Activated CD4-positive, alpha-beta memory T cell treated with anti-CD3 and anti-CD28 coated beads, Interleukin-2, amount 10 ng/mL, durations not matched to agents 7 days and 5 days (primary cell): ENCODE data around the gene AREG. TPM values are rescaled to one million over a fixed set of nuclear protein-coding genes. Genes with fewer than 3 reads are reported as not detected.

Experiments used
- CTCF ChIA-PET: fragments of 350-600 bp; sonication (Branson Sonifier 250); formaldehyde crosslinking; loops from one replicate; lab custom pipeline; 2021; ENCODE audit warnings: antibody characterized with exemption, inconsistent platforms; lab: Charles Lee
- POLR2A ChIA-PET: fragments of 350-600 bp; sonication (Branson Sonifier 250); formaldehyde crosslinking; loops from one replicate; lab custom pipeline; 2021; ENCODE audit warnings: antibody characterized with exemption; lab: Charles Lee
- DNase-seq: peaks from one replicate; pipeline ENCODE4 v3.0.0-alpha.2; 2020
- H3K27ac Mint-ChIP-seq: one replicate; pipeline ENCODE4 v1.8.0; 2021; ENCODE audit warnings: mild to moderate bottlenecking, mixed read lengths
- H3K27me3 Mint-ChIP-seq: one replicate; pipeline ENCODE4 v1.8.0; 2021; ENCODE audit warnings: mixed read lengths
- H3K36me3 Mint-ChIP-seq: one replicate; pipeline ENCODE4 v1.8.0; 2021; ENCODE audit warnings: low read depth, mixed read lengths
- H3K4me1 Mint-ChIP-seq: one replicate; pipeline ENCODE4 v1.8.0; 2021; ENCODE audit warnings: mixed read lengths
- H3K4me3 Mint-ChIP-seq: one replicate; pipeline ENCODE4 v1.8.0; 2021; ENCODE audit warnings: mild to moderate bottlenecking, mixed read lengths
- H3K9me3 Mint-ChIP-seq: one replicate; pipeline ENCODE4 v1.8.0; 2021; ENCODE audit warnings: mixed read lengths
- total RNA-seq, 2 experiments: library from RNA; stranded (reverse); gene quantifications; one replicate each; pipeline ENCODE4 v1.2.3, GENCODE V29; 2021

Gene AREG
- total RNA-seq, 2 experiments from 2014 or later = 0.25 to 0.90 TPM

DNA sequence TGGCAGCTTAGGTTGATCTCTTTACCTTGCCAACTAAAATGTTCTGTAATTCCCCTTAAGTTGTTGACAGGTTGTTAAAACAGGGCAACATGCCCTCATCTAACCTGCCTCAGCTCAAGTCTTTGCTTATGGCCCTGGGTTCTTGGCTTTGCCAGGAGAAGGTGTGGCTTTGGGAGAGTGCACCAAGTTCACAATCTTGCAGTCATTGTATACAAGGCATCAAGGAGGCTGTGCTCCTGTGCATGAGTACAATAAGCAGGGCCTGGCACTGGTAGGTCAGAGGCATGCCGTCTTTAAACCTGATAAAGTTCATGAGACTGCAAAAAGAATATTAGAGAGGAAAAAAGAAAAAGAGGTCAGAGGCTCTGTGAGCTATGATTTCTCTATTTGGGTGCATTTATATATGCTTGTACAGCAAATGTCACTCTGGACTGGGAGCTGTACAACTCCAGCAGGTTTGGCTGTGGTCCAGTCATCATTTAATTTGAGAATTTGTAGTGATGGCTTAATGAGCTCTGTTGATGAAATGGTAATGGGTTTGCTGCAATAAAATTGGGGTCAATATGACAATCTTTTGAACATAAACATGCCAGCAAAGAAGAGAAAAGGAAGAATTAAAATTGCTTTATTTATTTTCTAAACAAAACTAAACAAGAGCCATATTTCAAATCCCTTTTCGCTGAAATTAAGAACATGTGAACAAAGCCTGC is 30.3 kb downstream of the AREG start:
- CTCF ChIA-PET = no interaction called here
- H3K9me3 Mint-ChIP-seq = no peaks in the 10 kb centered on the region
- H3K36me3 Mint-ChIP-seq = no peaks in the 10 kb centered on the region
- peaks cover 18% of the 10 kb centered on the region for H3K27me3 Mint-ChIP-seq
- POLR2A ChIA-PET = no interaction called here
- H3K27ac Mint-ChIP-seq = no peak overlapping the region
- no peak for DNase-seq
- H3K4me1 Mint-ChIP-seq = no peaks in the 10 kb centered on the region
- no peak overlapping the region for H3K4me3 Mint-ChIP-seq

DNA sequence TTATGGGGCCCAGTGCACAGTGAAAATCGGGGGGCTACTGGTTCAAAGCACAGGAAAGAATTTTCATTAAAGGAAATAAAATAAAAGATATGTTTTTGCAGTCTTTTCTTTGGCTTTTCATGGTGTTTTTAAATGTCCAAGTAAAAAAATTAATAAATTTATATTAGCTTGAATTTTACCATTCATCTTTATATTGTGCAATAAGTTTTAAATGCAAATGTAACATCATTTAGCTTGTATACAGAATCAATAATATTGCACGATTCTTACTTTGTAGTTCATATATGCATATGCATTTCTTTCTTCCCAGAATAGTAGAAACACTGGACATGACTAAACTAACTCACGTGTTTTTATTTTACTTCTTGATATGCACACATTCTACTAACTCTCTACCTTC is 31.0 kb downstream of the AREG start:
- POLR2A ChIA-PET = no interaction called here
- H3K4me1 Mint-ChIP-seq = no peaks in the 10 kb centered on the region
- CTCF ChIA-PET = no interaction called here

DNA sequence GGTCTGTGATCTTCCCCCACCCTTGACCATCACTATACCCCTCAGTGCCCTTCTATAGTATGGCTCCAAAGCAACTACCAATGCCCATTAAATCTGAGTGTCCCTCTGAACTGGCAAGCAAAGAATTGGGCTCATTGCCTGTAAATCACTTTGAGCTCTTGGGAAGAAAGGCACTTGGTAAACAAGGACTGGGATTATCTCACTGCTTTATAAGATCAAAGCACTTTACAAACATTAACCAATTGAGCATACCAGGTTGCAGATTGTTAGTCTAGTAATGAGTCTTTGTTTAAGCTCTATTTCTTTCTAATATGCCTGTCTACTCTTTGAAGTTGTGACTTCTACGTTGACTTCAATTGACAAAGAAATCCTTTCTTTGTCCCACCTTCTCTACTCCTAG is 34.1 kb downstream of the AREG start:
- no peaks in the 10 kb centered on the region for H3K4me1 Mint-ChIP-seq
- ChIA-PET CTCF (no interaction called here), POLR2A (no interaction called here)
- DNase-seq = no peak
- H3K27ac Mint-ChIP-seq = no peak overlapping the region
- no peaks in the 10 kb centered on the region for H3K36me3 Mint-ChIP-seq
- no peak overlapping the region for H3K4me3 Mint-ChIP-seq
- peaks cover 8% of the 10 kb centered on the region for H3K27me3 Mint-ChIP-seq
- H3K9me3 Mint-ChIP-seq = no peaks in the 10 kb centered on the region

More for the DNA sequence above, 31.0 kb downstream of the AREG start:
- no peak for DNase-seq
- no peaks in the 10 kb centered on the region for H3K9me3 Mint-ChIP-seq
- no peaks in the 10 kb centered on the region for H3K36me3 Mint-ChIP-seq
- no peak overlapping the region for H3K4me3 Mint-ChIP-seq
- H3K27me3 Mint-ChIP-seq = peaks cover 18% of the 10 kb centered on the region
- no peak overlapping the region for H3K27ac Mint-ChIP-seq

DNA sequence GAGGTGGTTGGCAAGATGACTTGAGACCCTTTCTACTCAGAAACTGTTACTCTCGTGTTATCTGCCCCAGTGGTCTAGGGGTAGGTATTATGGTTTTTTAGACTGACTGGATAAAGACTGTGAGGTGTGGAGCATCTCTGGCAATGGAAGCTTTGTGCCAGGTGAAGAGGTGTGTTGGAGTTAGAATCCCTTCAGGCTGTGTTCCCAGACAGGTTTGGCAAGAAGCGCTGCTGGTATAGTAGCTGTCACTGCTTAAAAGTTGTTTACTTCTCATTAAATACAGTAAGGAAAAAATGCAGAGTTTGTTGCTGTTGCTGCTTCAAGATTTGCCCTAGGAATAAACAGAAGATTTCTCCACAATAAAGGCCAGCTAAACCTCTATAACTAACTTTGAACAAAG is 35.3 kb downstream of the AREG start:
- Mint-ChIP-seq H3K36me3 (no peaks in the 10 kb centered on the region), H3K4me1 (no peaks in the 10 kb centered on the region), H3K4me3 (no peak overlapping the region), H3K27me3 (peaks cover 2% of the 10 kb centered on the region), H3K9me3 (no peaks in the 10 kb centered on the region), H3K27ac (no peak overlapping the region)
- ChIA-PET POLR2A (no interaction called here), CTCF (no interaction called here)
- DNase-seq = no peak

DNA sequence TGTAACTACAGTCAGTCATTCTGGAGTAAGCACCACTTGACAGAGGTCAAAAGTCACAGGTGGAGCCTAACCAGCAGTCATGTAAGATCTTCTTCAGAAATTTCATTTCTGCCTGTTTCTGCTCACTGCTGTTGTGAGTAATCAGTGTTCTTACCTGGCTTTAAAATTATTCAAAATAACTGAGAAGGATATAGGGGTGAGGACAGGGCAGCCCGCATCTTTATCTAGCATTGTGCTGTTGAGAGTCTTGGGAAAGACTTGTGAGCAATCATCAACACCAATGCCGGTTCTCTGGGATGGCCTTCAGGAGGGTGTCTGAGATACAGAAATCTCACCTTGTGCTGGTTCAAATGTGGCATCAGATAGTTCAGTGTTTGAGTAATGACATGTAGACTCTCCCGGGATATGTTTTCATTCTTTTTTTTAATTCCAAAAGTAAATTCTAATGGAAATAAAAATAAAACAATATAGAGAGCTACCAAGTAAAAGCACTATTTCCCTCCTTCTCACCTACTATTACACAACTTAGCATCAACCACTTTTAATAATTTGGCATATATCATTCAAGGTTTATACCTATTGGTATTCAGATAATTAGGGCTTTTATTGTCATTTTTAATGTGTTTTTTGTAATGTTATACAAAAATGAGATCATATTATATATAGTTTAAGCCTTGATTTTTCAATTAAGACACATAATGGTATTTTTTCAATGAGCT is 37.1 kb downstream of the AREG start:
- Mint-ChIP-seq H3K27ac (no peak overlapping the region), H3K4me3 (no peak overlapping the region), H3K27me3 (peaks cover 2% of the 10 kb centered on the region), H3K9me3 (no peaks in the 10 kb centered on the region), H3K36me3 (no peaks in the 10 kb centered on the region), H3K4me1 (no peaks in the 10 kb centered on the region)
- ChIA-PET POLR2A (no interaction called here), CTCF (no interaction called here)
- DNase-seq = no peak

DNA sequence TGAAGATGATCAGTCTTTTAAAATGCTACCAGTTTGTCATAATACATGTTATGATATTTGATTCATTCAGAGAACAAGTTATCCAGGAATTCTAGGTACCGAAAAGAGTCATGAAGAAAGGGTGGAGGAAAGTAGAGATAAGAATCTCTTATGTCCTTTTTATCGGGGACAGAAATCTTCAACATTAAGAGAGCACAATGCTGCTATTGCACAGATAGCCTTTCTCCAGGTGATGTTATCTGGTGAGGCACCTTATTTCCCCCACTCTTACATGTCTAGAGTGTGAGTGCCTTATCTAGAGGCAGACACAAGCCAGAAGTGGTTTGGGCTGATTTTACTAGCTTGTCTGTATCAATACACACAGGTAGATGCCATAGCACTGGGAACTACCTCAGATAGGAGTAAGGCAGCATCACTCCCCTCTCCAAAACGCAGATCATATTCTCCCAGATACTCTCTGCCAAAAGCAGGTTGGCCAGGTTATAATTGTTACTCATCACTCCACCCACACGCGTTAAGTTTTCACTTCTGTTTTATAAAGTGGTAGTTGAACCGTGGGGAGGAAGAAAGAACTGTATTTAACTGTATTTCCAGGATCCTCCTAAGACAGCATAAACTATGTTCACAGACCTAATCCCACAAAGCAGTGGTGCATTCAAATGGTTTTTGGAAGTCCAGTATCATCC is 38.4 kb downstream of the AREG start:
- H3K4me1 Mint-ChIP-seq = no peaks in the 10 kb centered on the region
- CTCF ChIA-PET = no interaction called here

DNA sequence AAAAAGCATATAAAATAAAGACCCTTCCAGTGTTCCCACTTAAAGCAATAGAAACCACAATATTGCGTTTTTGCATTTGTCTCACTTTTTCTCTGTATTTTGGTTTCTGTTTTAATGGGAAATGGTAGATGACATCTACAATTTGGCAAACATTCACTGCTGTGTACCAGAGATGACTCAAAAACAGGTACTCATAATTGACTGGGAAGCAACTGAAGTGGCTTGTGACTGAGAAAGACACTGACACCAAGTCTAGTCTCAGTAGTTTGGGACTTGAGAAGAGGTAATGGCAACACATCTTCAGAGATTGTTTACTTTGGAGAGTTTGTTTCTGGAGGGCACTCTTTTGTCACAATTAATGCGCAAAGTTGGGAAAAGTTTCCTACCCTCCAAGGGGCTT is 42.0 kb downstream of the AREG start:
- no peaks in the 10 kb centered on the region for H3K36me3 Mint-ChIP-seq
- H3K9me3 Mint-ChIP-seq = no peaks in the 10 kb centered on the region
- peaks cover 8% of the 10 kb centered on the region for H3K27me3 Mint-ChIP-seq
- no peak for DNase-seq
- ChIA-PET POLR2A (no interaction called here), CTCF (no interaction called here)
- no peaks in the 10 kb centered on the region for H3K4me1 Mint-ChIP-seq
- no peak overlapping the region for H3K27ac Mint-ChIP-seq
- H3K4me3 Mint-ChIP-seq = no peak overlapping the region

More for the DNA sequence above, 38.4 kb downstream of the AREG start:
- H3K27ac Mint-ChIP-seq = no peak overlapping the region
- DNase-seq = no peak
- no peaks in the 10 kb centered on the region for H3K36me3 Mint-ChIP-seq
- H3K27me3 Mint-ChIP-seq = peaks cover 2% of the 10 kb centered on the region
- H3K9me3 Mint-ChIP-seq = no peaks in the 10 kb centered on the region
- H3K4me3 Mint-ChIP-seq = no peak overlapping the region
- POLR2A ChIA-PET = no interaction called here

DNA sequence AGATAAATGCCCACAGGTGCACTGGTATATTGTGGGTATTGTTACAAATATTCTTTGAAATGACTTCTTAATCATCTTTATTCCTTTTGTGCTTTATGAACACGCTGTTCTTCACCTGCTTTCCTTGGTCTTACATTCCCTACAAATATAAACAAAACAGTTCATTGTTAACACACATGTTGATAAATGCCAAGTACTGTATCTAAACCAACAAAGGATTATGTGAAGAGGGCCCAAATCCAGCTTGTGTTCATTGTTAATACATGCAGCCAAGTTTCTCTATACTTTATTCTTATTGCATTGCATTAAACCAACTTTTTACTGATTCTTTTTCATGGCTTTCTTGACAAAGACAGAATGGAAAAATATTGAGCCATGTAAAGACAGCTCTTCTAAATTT is 42.8 kb downstream of the AREG start:
- no peak overlapping the region for H3K4me3 Mint-ChIP-seq
- POLR2A ChIA-PET = no interaction called here
- DNase-seq = no peak
- H3K27me3 Mint-ChIP-seq = peaks cover 9% of the 10 kb centered on the region
- no peaks in the 10 kb centered on the region for H3K9me3 Mint-ChIP-seq
- CTCF ChIA-PET = no interaction called here
- no peak overlapping the region for H3K27ac Mint-ChIP-seq
- no peaks in the 10 kb centered on the region for H3K36me3 Mint-ChIP-seq
- H3K4me1 Mint-ChIP-seq = no peaks in the 10 kb centered on the region

DNA sequence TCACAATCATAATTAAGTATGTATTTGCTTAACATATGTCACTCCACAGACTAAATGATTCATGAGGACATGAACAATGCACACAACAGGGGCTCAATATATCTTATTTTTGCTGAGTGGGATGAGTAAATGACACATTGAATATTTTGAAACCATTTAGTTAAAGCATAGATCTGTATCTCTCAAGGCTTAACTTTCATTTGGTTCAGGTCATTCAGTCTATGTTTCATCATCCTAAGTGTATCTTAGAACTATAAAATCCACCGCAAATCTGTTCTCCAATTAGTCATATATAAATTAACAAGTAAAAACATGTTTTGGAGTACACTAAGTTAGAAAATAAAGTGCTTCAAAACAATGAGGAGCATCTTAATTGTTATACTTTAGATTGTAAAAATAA is 45.8 kb downstream of the AREG start:
- H3K9me3 Mint-ChIP-seq = no peaks in the 10 kb centered on the region
- peaks cover 8% of the 10 kb centered on the region for H3K27me3 Mint-ChIP-seq
- H3K36me3 Mint-ChIP-seq = no peaks in the 10 kb centered on the region
- ChIA-PET CTCF (no interaction called here), POLR2A (no interaction called here)
- no peak for DNase-seq
- H3K4me3 Mint-ChIP-seq = no peak overlapping the region
- no peaks in the 10 kb centered on the region for H3K4me1 Mint-ChIP-seq
- no peak overlapping the region for H3K27ac Mint-ChIP-seq

DNA sequence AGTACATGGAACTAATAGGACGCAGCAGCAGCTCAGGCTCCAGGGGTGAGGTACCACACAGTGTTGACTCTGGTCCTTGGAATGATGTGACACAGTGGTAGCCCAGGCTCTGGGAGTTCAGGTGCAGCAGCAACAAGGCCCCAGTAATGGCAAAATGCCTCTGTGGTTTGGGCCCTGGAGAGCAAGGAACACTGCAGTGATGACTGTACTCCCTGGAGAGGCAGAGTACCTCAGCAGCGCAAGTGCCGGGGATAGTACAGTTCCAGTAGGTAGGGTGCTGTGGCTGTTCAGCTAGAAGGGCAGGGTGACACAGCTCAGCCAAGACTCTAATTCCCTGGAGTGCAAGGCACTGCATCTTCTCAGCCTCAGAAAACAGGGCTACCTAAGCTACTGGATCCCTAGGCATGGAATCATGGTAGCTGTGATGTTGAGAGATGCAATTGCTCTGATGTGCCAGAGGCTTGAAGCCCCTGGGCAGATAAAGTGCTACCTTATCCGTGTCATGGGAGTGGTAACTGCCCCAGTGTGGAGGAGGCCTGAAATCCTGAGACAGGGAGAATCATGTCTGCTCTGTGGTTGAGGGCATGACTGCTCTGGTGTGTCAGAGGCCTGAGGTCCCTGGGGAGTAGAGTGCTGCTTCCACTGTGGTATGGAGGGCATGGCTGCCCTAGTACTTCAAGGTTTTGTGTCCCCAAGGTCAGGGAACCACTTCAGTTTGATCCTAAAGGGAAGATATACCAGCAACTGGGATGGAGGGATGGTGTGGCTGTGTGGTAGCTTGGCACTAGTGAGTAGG is 55.2 kb downstream of the AREG start:
- DNase-seq = no peak
- Mint-ChIP-seq H3K27me3 (peaks cover 3% of the 10 kb centered on the region), H3K4me1 (no peaks in the 10 kb centered on the region), H3K4me3 (no peak overlapping the region), H3K9me3 (no peaks in the 10 kb centered on the region), H3K36me3 (no peaks in the 10 kb centered on the region), H3K27ac (no peak overlapping the region)
- ChIA-PET CTCF (no interaction called here), POLR2A (no interaction called here)

DNA sequence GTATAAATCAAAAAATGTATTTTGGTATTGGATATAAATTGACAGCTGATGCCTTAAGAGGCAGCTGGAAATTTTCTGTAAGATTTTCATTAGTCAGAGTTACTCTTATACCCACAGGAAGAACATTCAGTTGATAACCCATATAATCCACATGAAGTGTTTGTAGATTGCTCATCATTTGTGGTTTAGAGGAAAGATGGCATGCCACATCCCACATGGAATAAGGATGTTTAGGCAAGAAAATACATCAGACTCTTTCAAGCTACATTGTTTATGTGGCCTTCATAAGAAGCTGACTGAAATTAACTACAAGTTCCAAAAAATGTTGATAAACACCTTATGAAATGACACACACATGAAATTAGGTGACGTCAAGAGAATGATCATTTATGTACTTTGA is 56.6 kb downstream of the AREG start:
- no peak overlapping the region for H3K27ac Mint-ChIP-seq
- no peaks in the 10 kb centered on the region for H3K9me3 Mint-ChIP-seq
- H3K36me3 Mint-ChIP-seq = no peaks in the 10 kb centered on the region
- DNase-seq = no peak
- ChIA-PET POLR2A (no interaction called here), CTCF (no interaction called here)
- H3K4me1 Mint-ChIP-seq = no peaks in the 10 kb centered on the region
- H3K27me3 Mint-ChIP-seq = peaks cover 3% of the 10 kb centered on the region
- H3K4me3 Mint-ChIP-seq = no peak overlapping the region

DNA sequence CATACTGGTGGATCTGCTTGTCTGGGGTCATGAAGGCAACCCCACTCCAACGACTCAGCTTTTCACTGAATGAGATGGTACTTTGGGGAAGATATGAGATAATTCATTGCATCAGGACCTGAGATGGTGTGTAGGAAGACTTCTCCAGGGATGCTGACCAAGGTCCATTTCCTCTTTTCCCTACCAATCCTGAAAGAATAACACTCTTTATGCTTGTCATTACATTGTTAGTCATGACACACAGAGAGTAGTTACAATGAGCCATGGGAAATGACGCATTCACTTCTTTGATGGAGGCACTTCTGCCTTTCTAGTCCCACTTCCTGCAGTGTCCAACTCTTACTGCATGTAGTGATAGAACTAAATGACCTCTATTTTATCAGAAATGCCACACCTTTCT is 58.6 kb downstream of the AREG start:
- Mint-ChIP-seq H3K36me3 (no peaks in the 10 kb centered on the region), H3K27me3 (peaks cover 4% of the 10 kb centered on the region), H3K9me3 (no peaks in the 10 kb centered on the region), H3K27ac (no peak overlapping the region), H3K4me3 (no peak overlapping the region), H3K4me1 (no peaks in the 10 kb centered on the region)
- CTCF ChIA-PET = no interaction called here
- POLR2A ChIA-PET = no interaction called here
- no peak for DNase-seq

DNA sequence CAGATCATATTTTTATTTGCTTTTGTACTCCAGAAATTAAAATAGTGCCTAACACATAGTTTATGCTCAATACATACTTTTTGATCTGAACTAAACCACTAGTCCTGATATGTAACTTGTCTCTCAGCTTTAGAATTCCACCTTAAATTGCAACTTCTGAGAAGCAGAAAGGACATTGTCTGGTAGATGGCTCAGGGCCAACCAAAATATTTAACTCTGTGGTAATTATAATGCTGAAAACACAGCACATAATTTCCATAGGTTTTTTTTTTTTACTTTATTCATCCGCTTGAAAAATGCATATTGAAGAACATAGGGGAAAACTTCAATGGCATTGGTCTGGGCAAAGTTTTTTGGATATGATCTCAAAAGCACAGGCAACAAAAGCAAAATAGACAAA is 59.3 kb downstream of the AREG start:
- CTCF ChIA-PET = no interaction called here
- Mint-ChIP-seq H3K9me3 (no peaks in the 10 kb centered on the region), H3K27me3 (peaks cover 4% of the 10 kb centered on the region), H3K4me3 (no peak overlapping the region), H3K27ac (no peak overlapping the region), H3K36me3 (no peaks in the 10 kb centered on the region), H3K4me1 (no peaks in the 10 kb centered on the region)
- DNase-seq = no peak
- POLR2A ChIA-PET = no interaction called here
